Fibroblast of skin of abdomen (primary cell): ENCODE results near the gene RTN1.
"Not testable (repeated sequence)": the region's sequence is repeated elsewhere in the genome, so short reads cannot be mapped to it uniquely, and the experiment has no call there.

ENCODE experiments used
- DNase-seq: peaks from one replicate; pipeline ENCODE4 v3.0.0-alpha.2; 2013

The RTN1 gene

GRCh38 chr14:59699442-59699841, 171.1 kb downstream of the RTN1 start:
- no peak for DNase-seq

GRCh38 chr14:59698793-59699192, 171.8 kb downstream of the RTN1 start:
- DNase-seq = peak; percentile 7

GRCh38 chr14:59695198-59695597, 175.4 kb downstream of the RTN1 start:
- DNase-seq = no peak

GRCh38 chr14:59691266-59691665, 179.3 kb downstream of the RTN1 start:
- no peak for DNase-seq

- DNase-seq = no peak
Measured at GRCh38 chr14:59690426-59690825, 180.2 kb downstream of the RTN1 start.

- DNase-seq = peak; percentile 17
Measured at GRCh38 chr14:59688224-59689170, 182.1 kb downstream of the RTN1 start.

- DNase-seq = no peak
Measured at GRCh38 chr14:59687663-59688062, 182.9 kb downstream of the RTN1 start.

GRCh38 chr14:59679872-59680271, 190.7 kb downstream of the RTN1 start:
- no peak for DNase-seq

GRCh38 chr14:59678352-59678751, 192.2 kb downstream of the RTN1 start:
- DNase-seq = no peak

GRCh38 chr14:59677771-59678231, 192.8 kb downstream of the RTN1 start:
- no peak for DNase-seq

- DNase-seq = no peak
Measured at GRCh38 chr14:59675394-59675793, 195.2 kb downstream of the RTN1 start.

- no peak for DNase-seq
Measured at GRCh38 chr14:59664741-59665140, 205.8 kb downstream of the RTN1 start.

- no peak for DNase-seq
Measured at GRCh38 chr14:59657769-59658168, 212.8 kb downstream of the RTN1 start.

GRCh38 chr14:59656473-59656872, 214.1 kb downstream of the RTN1 start:
- no peak for DNase-seq

- DNase-seq = not testable (repeated sequence)
Measured at GRCh38 chr14:59654131-59654530, 216.4 kb downstream of the RTN1 start.

GRCh38 chr14:59646832-59647231, 223.7 kb downstream of the RTN1 start:
- not testable (repeated sequence) for DNase-seq

- no peak for DNase-seq
Measured at GRCh38 chr14:59638885-59639284, 231.7 kb downstream of the RTN1 start.

- no peak for DNase-seq
Measured at GRCh38 chr14:59634617-59635016, 236.0 kb downstream of the RTN1 start.

GRCh38 chr14:59633486-59633885, 237.1 kb downstream of the RTN1 start:
- no peak for DNase-seq

GRCh38 chr14:59632381-59632780, 238.2 kb downstream of the RTN1 start:
- DNase-seq = no peak

GRCh38 chr14:59631237-59631636, 239.3 kb downstream of the RTN1 start:
- DNase-seq = no peak

- DNase-seq = peak; percentile 2
Measured at GRCh38 chr14:59630288-59630963, 240.2 kb downstream of the RTN1 start.

- no peak for DNase-seq
Measured at GRCh38 chr14:59629444-59630287, 240.9 kb downstream of the RTN1 start.
